Measurements from ENCODE around the gene CAND2. TPM values are rescaled to one million over a fixed set of nuclear protein-coding genes. Genes with fewer than 3 reads are reported as not detected.
A peak's percentile ranks its signal among the peaks of the same experiment; 100 is the strongest.

The CAND2 gene
- total and polyA plus RNA-seq, 2 donors, result 0.42 to 1.4 TPM

GRCh38 chr3:12797124-12797891 is 828 bp downstream of the CAND2 start:
- no peaks in the 10 kb centered on the region for H3K9me3 ChIP-seq (ENCODE audit: control insufficient read depth in 2 of 2, insufficient read depth in 1 of 2, low read length in 1 of 2)
- peak overlapping the region; percentile 59 to 64 for H3K4me3 ChIP-seq (ENCODE audit: low read length in 2 of 2)
- peaks cover 0 to 18% of the 10 kb centered on the region in 2 donors for H3K27me3 ChIP-seq (ENCODE audit: control insufficient read depth in 2 of 2, insufficient read depth in 1 of 2, low read length in 1 of 2)
- H3K4me1 ChIP-seq (ENCODE audit: control insufficient read depth in 2 of 2, insufficient read depth in 2 of 2, low read length in 2 of 2), result peaks cover 0 to 12% of the 10 kb centered on the region in 2 donors
- 61% methylated on average over 17 of the region's 17 CpGs for WGBS
- no peaks in the 10 kb centered on the region for H3K36me3 ChIP-seq (ENCODE audit: control insufficient read depth in 2 of 2, insufficient read depth in 2 of 2, low read length in 1 of 2)
- H3K27ac ChIP-seq (ENCODE audit: low read depth in 1 of 2, low read length in 1 of 2), result no peak overlapping the region
- no peak for DNase-seq (ENCODE audit: low read depth in 6 of 9, low spot score in 9 of 9)

GRCh38 chr3:12797892-12798558 is 1.5 kb downstream of the CAND2 start:
- WGBS, result 87% methylated on average over 8 of the region's 8 CpGs
- no peak overlapping the region for H3K4me3 ChIP-seq (ENCODE audit: low read length in 2 of 2)
- H3K9me3 ChIP-seq (ENCODE audit: control insufficient read depth in 2 of 2, insufficient read depth in 1 of 2, low read length in 1 of 2), result no peaks in the 10 kb centered on the region
- peaks cover 0 to 18% of the 10 kb centered on the region in 2 donors for H3K27me3 ChIP-seq (ENCODE audit: control insufficient read depth in 2 of 2, insufficient read depth in 1 of 2, low read length in 1 of 2)
- peaks cover 0 to 12% of the 10 kb centered on the region in 2 donors for H3K4me1 ChIP-seq (ENCODE audit: control insufficient read depth in 2 of 2, insufficient read depth in 2 of 2, low read length in 2 of 2)
- H3K36me3 ChIP-seq (ENCODE audit: control insufficient read depth in 2 of 2, insufficient read depth in 2 of 2, low read length in 1 of 2), result no peaks in the 10 kb centered on the region
- DNase-seq (ENCODE audit: low read depth in 6 of 9, low spot score in 9 of 9), result no peak
- no peak overlapping the region for H3K27ac ChIP-seq (ENCODE audit: low read depth in 1 of 2, low read length in 1 of 2)

GRCh38 chr3:12798559-12799179 is 2.2 kb downstream of the CAND2 start:
- no peak overlapping the region for H3K4me3 ChIP-seq (ENCODE audit: low read length in 2 of 2)
- no peaks in the 10 kb centered on the region for H3K36me3 ChIP-seq (ENCODE audit: control insufficient read depth in 2 of 2, insufficient read depth in 2 of 2, low read length in 1 of 2)
- 91% methylated on average over 12 of the region's 12 CpGs for whole genome bisulfite sequencing
- no peaks in the 10 kb centered on the region for H3K9me3 ChIP-seq (ENCODE audit: control insufficient read depth in 2 of 2, insufficient read depth in 1 of 2, low read length in 1 of 2)
- no peak for DNase-seq (ENCODE audit: low read depth in 6 of 9, low spot score in 9 of 9)
- peaks cover 0 to 12% of the 10 kb centered on the region in 2 donors for H3K4me1 ChIP-seq (ENCODE audit: control insufficient read depth in 2 of 2, insufficient read depth in 2 of 2, low read length in 2 of 2)
- H3K27ac ChIP-seq (ENCODE audit: low read depth in 1 of 2, low read length in 1 of 2), result no peak overlapping the region
- peaks cover 0 to 18% of the 10 kb centered on the region in 2 donors for H3K27me3 ChIP-seq (ENCODE audit: control insufficient read depth in 2 of 2, insufficient read depth in 1 of 2, low read length in 1 of 2)

GRCh38 chr3:12799525-12800440 is 3.3 kb downstream of the CAND2 start:
- 96% methylated on average over 7 of the region's 7 CpGs for whole genome bisulfite sequencing
- Histone ChIP-seq H3K9me3 (ENCODE audit: control insufficient read depth in 2 of 2, insufficient read depth in 1 of 2, low read length in 1 of 2) (no peaks in the 10 kb centered on the region), H3K4me1 (ENCODE audit: control insufficient read depth in 2 of 2, insufficient read depth in 2 of 2, low read length in 2 of 2) (peaks cover 0 to 12% of the 10 kb centered on the region in 2 donors), H3K36me3 (ENCODE audit: control insufficient read depth in 2 of 2, insufficient read depth in 2 of 2, low read length in 1 of 2) (no peaks in the 10 kb centered on the region), H3K4me3 (ENCODE audit: low read length in 2 of 2) (no peak overlapping the region), H3K27ac (ENCODE audit: low read depth in 1 of 2, low read length in 1 of 2) (no peak overlapping the region), H3K27me3 (ENCODE audit: control insufficient read depth in 2 of 2, insufficient read depth in 1 of 2, low read length in 1 of 2) (peaks cover 0 to 18% of the 10 kb centered on the region in 2 donors)
- no peak for DNase-seq (ENCODE audit: low read depth in 6 of 9, low spot score in 9 of 9)

GRCh38 chr3:12803371-12803770 is 6.9 kb downstream of the CAND2 start:
- Histone ChIP-seq H3K27ac (ENCODE audit: low read depth in 1 of 2, low read length in 1 of 2) (no peak overlapping the region), H3K9me3 (ENCODE audit: control insufficient read depth in 2 of 2, insufficient read depth in 1 of 2, low read length in 1 of 2) (no peaks in the 10 kb centered on the region), H3K4me3 (ENCODE audit: low read length in 2 of 2) (no peak overlapping the region), H3K36me3 (ENCODE audit: control insufficient read depth in 2 of 2, insufficient read depth in 2 of 2, low read length in 1 of 2) (peaks cover 0 to 7% of the 10 kb centered on the region in 2 donors), H3K27me3 (ENCODE audit: control insufficient read depth in 2 of 2, insufficient read depth in 1 of 2, low read length in 1 of 2) (no peaks in the 10 kb centered on the region), H3K4me1 (ENCODE audit: control insufficient read depth in 2 of 2, insufficient read depth in 2 of 2, low read length in 2 of 2) (no peaks in the 10 kb centered on the region)
- no peak for DNase-seq (ENCODE audit: low read depth in 6 of 9, low spot score in 9 of 9)
- WGBS, result 98% methylated on average over 12 of the region's 12 CpGs

GRCh38 chr3:12807066-12807465 is 10.6 kb downstream of the CAND2 start:
- H3K4me1 ChIP-seq (ENCODE audit: control insufficient read depth in 2 of 2, insufficient read depth in 2 of 2, low read length in 2 of 2), result peaks cover 7 to 14% of the 10 kb centered on the region in 2 donors
- 99% methylated on average over 9 of the region's 9 CpGs for WGBS
- DNase-seq (ENCODE audit: low read depth in 6 of 9, low spot score in 9 of 9), result no peak
- peaks cover 0 to 7% of the 10 kb centered on the region in 2 donors for H3K36me3 ChIP-seq (ENCODE audit: control insufficient read depth in 2 of 2, insufficient read depth in 2 of 2, low read length in 1 of 2)
- no peaks in the 10 kb centered on the region for H3K9me3 ChIP-seq (ENCODE audit: control insufficient read depth in 2 of 2, insufficient read depth in 1 of 2, low read length in 1 of 2)
- no peak overlapping the region for H3K27ac ChIP-seq (ENCODE audit: low read depth in 1 of 2, low read length in 1 of 2)
- no peak overlapping the region for H3K4me3 ChIP-seq (ENCODE audit: low read length in 2 of 2)
- H3K27me3 ChIP-seq (ENCODE audit: control insufficient read depth in 2 of 2, insufficient read depth in 1 of 2, low read length in 1 of 2), result peaks cover 0 to 3% of the 10 kb centered on the region in 2 donors

- Histone ChIP-seq H3K27me3 (ENCODE audit: control insufficient read depth in 2 of 2, insufficient read depth in 1 of 2, low read length in 1 of 2) (peaks cover 0 to 3% of the 10 kb centered on the region in 2 donors), H3K36me3 (ENCODE audit: control insufficient read depth in 2 of 2, insufficient read depth in 2 of 2, low read length in 1 of 2) (peaks cover 0 to 7% of the 10 kb centered on the region in 2 donors), H3K9me3 (ENCODE audit: control insufficient read depth in 2 of 2, insufficient read depth in 1 of 2, low read length in 1 of 2) (no peaks in the 10 kb centered on the region), H3K4me1 (ENCODE audit: control insufficient read depth in 2 of 2, insufficient read depth in 2 of 2, low read length in 2 of 2) (peaks cover 7 to 14% of the 10 kb centered on the region in 2 donors), H3K27ac (ENCODE audit: low read depth in 1 of 2, low read length in 1 of 2) (no peak overlapping the region), H3K4me3 (ENCODE audit: low read length in 2 of 2) (no peak overlapping the region)
- WGBS, result 98% methylated on average over 7 of the region's 7 CpGs
- DNase-seq (ENCODE audit: low read depth in 6 of 9, low spot score in 9 of 9), result no peak
Observed at GRCh38 chr3:12807601-12808359, 11.3 kb downstream of the CAND2 start.

GRCh38 chr3:12808587-12808986 is 12.1 kb downstream of the CAND2 start:
- no peak for DNase-seq (ENCODE audit: low read depth in 6 of 9, low spot score in 9 of 9)
- 88% methylated on average over 2 of the region's 2 CpGs for WGBS

More at GRCh38 chr3:12808587-12808986, 12.1 kb downstream of the CAND2 start:
- H3K27ac ChIP-seq (ENCODE audit: low read depth in 1 of 2, low read length in 1 of 2), result no peak overlapping the region
- peaks cover 0 to 7% of the 10 kb centered on the region in 2 donors for H3K36me3 ChIP-seq (ENCODE audit: control insufficient read depth in 2 of 2, insufficient read depth in 2 of 2, low read length in 1 of 2)
- H3K9me3 ChIP-seq (ENCODE audit: control insufficient read depth in 2 of 2, insufficient read depth in 1 of 2, low read length in 1 of 2), result no peaks in the 10 kb centered on the region
- H3K4me1 ChIP-seq (ENCODE audit: control insufficient read depth in 2 of 2, insufficient read depth in 2 of 2, low read length in 2 of 2), result peaks cover 7 to 14% of the 10 kb centered on the region in 2 donors
- H3K27me3 ChIP-seq (ENCODE audit: control insufficient read depth in 2 of 2, insufficient read depth in 1 of 2, low read length in 1 of 2), result peaks cover 0 to 3% of the 10 kb centered on the region in 2 donors
- H3K4me3 ChIP-seq (ENCODE audit: low read length in 2 of 2), result no peak overlapping the region

Measured in thymus (tissue), 11 donors.